Left cardiac atrium (tissue), 4 donors: ENCODE data around the gene NAV2. TPM values are rescaled to one million over a fixed set of nuclear protein-coding genes. Genes with fewer than 3 reads are reported as not detected.

Experiments used
- ATAC-seq, 2 donors: fragments of 200-7000 bp; cut with Tn5 transposase; one replicate each; pipeline ENCODE4 v1.9.1; 2020; ENCODE audit warnings: mild to moderate bottlenecking in 2 of 2, moderate library complexity in 2 of 2
- DNase-seq: peaks from one replicate; pipeline ENCODE4 v3.0.0-alpha.2; 2020
- intact Hi-C, 2 donors: fragments of 100-400 bp; cut with DNase I; formaldehyde crosslinking; loops; one replicate each; pipeline versions ENCODE4 v1.14.1 to v1.15.1; 2022 to 2023
- total RNA-seq, 2 donors: library from RNA; stranded (reverse); fragmentation: NEBNext Ultra II Directional; extraction: Animal tissue kit (Norgen Biotek cat#: 25700); gene quantifications; one replicate each; pipeline ENCODE4 v1.2.1, GENCODE V29; 2021
- donor health status: DM: no; HTN: yes; CAD: no.
- donor health status: DM: no; HTN: yes; CAD: no; lungs with severe emphysema.
- donor health status: DM: yes; HTN: yes; CAD: no.
- donor health status: Dilated cardiomyopathy.

The NAV2 gene
- total RNA-seq, 2 donors from 2014 or later = 12.3 to 15.3 TPM

GRCh38 chr11:19766206-19766605, 53.6 kb downstream of the NAV2 start:
- ATAC-seq (peak; percentile 73 to 81), DNase-seq (no peak)
- intact Hi-C loops = loop anchor here in 1 of 2 donors (10.0 kb wide), 1 partner anchor 109 kb away; no protein-coding TSS in a partner anchor

- DNase-seq = no peak
- intact Hi-C loops = loop anchor here in 1 of 2 donors (10.0 kb wide), 1 partner anchor 108 kb away; no protein-coding TSS in a partner anchor
- ATAC-seq = peak; percentile 35 to 91
Observed at GRCh38 chr11:19766810-19767209, 54.2 kb downstream of the NAV2 start.

- intact Hi-C loops = loop anchor here in 1 of 2 donors (10.0 kb wide), 1 partner anchor 107 kb away; no protein-coding TSS in a partner anchor
- ATAC-seq (peak in 1 of 2 donors; percentile 10), DNase-seq (peak; percentile 40)
Observed at GRCh38 chr11:19767627-19768151, 55.1 kb downstream of the NAV2 start.

DNA sequence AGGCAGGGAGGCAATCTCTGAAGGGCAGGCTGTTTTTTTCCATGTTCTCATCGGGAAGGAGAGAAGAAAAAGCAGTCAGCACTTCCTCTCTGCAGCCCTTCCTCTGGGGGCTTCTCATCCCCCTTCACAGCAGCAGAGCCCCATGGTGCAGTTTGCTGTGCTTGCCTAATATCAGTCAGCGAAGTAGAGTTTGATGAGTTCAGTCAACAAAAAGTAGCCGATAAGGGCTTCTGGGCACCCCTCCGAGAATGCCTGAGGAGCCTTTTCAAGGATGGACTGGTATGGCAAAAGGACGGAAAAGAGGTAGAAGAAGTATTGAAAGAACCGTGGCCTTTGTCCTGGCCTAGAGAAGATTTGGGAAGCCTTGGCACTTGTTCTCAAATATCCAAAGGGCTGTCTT, 55.6 kb downstream of the NAV2 start:
- no peak for DNase-seq
- intact Hi-C loops = loop anchor here in 1 of 2 donors (10.0 kb wide), 1 partner anchor 107 kb away; no protein-coding TSS in a partner anchor

GRCh38 chr11:19768815-19769214, 56.2 kb downstream of the NAV2 start:
- intact Hi-C loops = loop anchor here in 1 of 2 donors (10.0 kb wide), 1 partner anchor 106 kb away; no protein-coding TSS in a partner anchor
- ATAC-seq (peak in 1 of 2 donors; percentile 37), DNase-seq (no peak)

More for the DNA sequence above, 55.6 kb downstream of the NAV2 start:
- ATAC-seq = no peak

DNA sequence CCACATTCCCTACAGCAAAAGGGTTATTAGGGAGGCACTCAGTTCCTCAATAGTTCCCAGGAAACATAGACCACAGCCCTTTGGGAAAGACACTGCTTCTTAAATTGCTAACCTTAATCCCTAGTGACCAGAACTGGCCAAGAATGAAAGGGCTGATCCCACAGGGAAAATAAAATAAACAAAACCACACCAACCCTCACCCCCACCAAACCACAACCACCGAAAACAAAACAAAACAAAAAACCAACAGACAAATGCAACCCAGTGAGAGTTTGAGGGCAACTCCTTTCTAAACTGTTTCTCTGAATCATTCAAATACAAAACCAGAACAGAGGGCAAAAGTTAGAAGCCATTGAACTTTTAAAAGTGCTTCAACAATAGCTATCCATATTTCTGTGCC, 57.2 kb downstream of the NAV2 start:
- intact Hi-C loops = loop anchor here in 1 of 2 donors (10.0 kb wide), 1 partner anchor 105 kb away; no protein-coding TSS in a partner anchor
- no peak for ATAC-seq
- no peak for DNase-seq

- DNase-seq = no peak
- intact Hi-C loops = no loop called here
- no peak for ATAC-seq
Observed at GRCh38 chr11:19770277-19770676, 57.6 kb downstream of the NAV2 start.

- DNase-seq = no peak
- no peak for ATAC-seq
- intact Hi-C loops = no loop called here
Observed at GRCh38 chr11:19771463-19771862, 58.8 kb downstream of the NAV2 start.

- intact Hi-C loops = no loop called here
- no peak for DNase-seq
- ATAC-seq = no peak
Observed at GRCh38 chr11:19772480-19772879, 59.8 kb downstream of the NAV2 start.

GRCh38 chr11:19774329-19774728, 61.7 kb downstream of the NAV2 start:
- DNase-seq (no peak), ATAC-seq (no peak)
- intact Hi-C loops = no loop called here

- no peak for ATAC-seq
- DNase-seq = no peak
- intact Hi-C loops = no loop called here
Observed at GRCh38 chr11:19774817-19775580, 62.4 kb downstream of the NAV2 start.

- DNase-seq (no peak), ATAC-seq (no peak)
- intact Hi-C loops = no loop called here
Observed at GRCh38 chr11:19775622-19776021, 63.0 kb downstream of the NAV2 start.

GRCh38 chr11:19777039-19777376, 64.4 kb downstream of the NAV2 start:
- ATAC-seq (peak; percentile 67), DNase-seq (no peak)
- intact Hi-C loops = no loop called here

DNA sequence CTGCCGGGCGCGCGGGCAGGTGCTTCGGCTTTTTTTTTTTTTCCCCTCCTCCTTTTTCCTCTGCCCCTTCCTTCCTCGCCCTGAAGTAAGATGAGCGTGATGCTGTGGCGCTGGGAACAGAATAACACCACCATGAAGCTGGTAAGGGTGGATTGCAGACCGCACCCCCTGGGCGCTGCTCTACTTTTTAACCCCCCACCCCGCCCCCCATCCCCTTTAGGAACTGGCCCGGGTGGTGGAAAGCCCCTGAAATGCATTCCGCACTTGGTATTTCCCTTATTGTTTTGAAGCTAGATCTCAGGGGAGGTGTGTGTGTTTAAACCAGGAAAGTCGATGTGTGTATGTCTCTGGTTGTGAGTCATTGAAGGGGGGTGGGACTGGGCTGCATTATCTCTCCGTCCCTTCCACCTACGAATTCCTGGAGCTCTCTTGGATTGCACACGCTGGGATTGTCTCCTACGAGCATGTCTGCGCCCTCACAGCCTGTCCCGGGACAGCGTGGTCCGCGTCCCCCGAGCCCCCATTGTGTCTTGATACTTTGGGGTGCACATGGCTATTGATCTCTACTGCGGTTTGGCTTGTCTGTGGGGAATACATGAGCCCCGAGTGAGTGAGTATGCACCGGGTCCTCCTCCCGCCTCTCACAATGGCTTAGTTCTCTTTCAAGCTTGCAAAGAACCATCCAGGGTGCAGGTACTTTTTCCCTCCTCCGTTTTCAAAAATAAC, 64.9 kb downstream of the NAV2 start:
- ATAC-seq = peak; percentile 52 to 92
- intact Hi-C loops = no loop called here

DNA sequence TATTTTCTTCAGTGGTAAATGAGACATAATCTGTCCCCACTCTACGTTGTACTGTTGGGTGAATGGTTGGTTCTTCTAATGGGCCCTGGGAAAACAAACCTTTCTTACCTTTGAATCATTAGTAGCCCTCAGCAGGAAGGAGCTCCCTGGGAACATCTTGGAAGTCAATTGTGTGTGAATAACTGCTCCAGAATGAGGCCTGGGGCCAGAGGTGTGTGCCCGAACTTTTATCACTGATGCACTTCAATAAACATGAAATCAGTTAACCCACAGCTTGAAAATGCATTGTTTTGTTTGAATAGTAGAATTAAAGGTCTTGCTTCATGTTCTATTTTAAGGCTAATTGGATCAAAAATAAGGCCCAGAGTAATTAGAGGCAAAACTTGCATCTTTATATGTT, 67.1 kb downstream of the NAV2 start:
- no peak for ATAC-seq
- DNase-seq = no peak
- intact Hi-C loops = no loop called here

More for the DNA sequence above, 64.9 kb downstream of the NAV2 start:
- no peak for DNase-seq

DNA sequence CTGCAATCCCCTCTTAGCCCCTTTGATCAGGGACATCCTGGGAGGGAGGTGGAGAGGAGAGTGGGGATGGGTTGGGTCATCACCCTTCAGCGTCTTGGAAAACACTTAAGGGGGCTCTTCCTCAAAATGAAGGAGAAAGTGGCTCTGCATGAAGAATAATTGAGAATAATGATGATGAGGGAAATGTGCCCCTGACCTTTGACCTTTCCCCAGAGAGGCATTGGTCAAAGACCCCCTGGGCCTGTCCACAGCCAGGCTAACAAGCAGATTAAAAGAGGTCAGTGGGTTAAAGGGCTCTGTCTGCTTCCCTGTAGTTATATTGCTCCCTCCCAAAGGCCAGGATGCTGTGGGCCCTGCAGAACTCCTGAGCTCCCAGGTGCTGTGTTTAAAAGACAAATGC, 68.7 kb downstream of the NAV2 start:
- ATAC-seq (no peak), DNase-seq (no peak)
- intact Hi-C loops = no loop called here

DNA sequence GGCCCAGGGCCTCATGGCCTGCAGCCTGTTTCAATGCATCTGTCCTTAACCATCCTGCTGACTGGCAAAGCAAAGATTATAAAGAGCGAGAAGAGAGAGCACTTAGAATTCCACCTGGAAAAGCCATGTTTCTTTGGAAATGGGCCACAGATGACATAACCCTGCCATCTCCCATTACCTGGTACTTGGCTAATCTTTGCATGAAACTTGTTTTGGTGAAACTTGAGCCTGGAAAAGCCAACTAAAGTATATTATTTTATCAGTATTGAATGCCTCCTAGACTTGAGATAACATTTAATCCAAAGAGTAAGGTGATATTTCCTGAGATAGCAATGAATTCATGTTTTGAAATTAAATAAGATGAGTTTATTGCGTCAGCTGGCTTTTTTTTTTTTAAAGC, 72.6 kb downstream of the NAV2 start:
- intact Hi-C loops = no loop called here
- DNase-seq (no peak), ATAC-seq (no peak)

- no peak for ATAC-seq
- no peak for DNase-seq
- intact Hi-C loops = no loop called here
Observed at GRCh38 chr11:19786644-19787043, 74.0 kb downstream of the NAV2 start.

GRCh38 chr11:19788435-19788834, 75.8 kb downstream of the NAV2 start:
- intact Hi-C loops = no loop called here
- DNase-seq = no peak
- ATAC-seq = no peak

GRCh38 chr11:19789245-19789644, 76.6 kb downstream of the NAV2 start:
- DNase-seq (no peak), ATAC-seq (no peak)
- intact Hi-C loops = no loop called here
